Uterus (tissue), 4 donors: ENCODE measurements around the gene CALCR. TPM values are rescaled to one million over a fixed set of nuclear protein-coding genes. Genes with fewer than 3 reads are reported as not detected.
"Not testable (repeated sequence)": the region's sequence is repeated elsewhere in the genome, so short reads cannot be mapped to it uniquely, and the experiment has no call there.

Experiments
- DNase-seq, 2 donors: peaks; one replicate each; pipeline ENCODE4 v3.0.0-alpha.2; 2019 to 2020
- H3K27ac ChIP-seq, 2 donors: fragments of 200-600 bp; sonication (generic); 1 replicate in 1 of 2; 2 replicates in 1 of 2; pipeline ENCODE4 v1.5.1; 2016 to 2018
- H3K27me3 ChIP-seq, 2 donors: fragments of 200-600 bp; sonication (generic); one replicate each; pipeline ENCODE4 v1.5.1; 2018 to 2019; ENCODE audit warnings: control low read depth in 1 of 2
- H3K36me3 ChIP-seq, 2 donors: fragments of 200-600 bp; sonication (generic); one replicate each; pipeline ENCODE4 v1.5.1; 2019; ENCODE audit warnings: control low read depth in 1 of 2
- H3K4me1 ChIP-seq, 2 donors: fragments of 200-600 bp; sonication (generic); one replicate each; pipeline ENCODE4 v1.5.1; 2018 to 2019; ENCODE audit warnings: control low read depth in 1 of 2
- H3K4me3 ChIP-seq, 2 donors: fragments of 200-600 bp; sonication (generic); 1 replicate in 1 of 2; 2 replicates in 1 of 2; pipeline ENCODE4 v1.5.1; 2018 to 2019; ENCODE audit warnings: mild to moderate bottlenecking in 1 of 2
- H3K9me3 ChIP-seq, 2 donors: fragments of 200-600 bp; sonication (generic); one replicate each; pipeline ENCODE4 v1.5.1; 2019; ENCODE audit warnings: control low read depth in 1 of 2
- POLR2A ChIP-seq, 2 donors: fragments of 450-650 bp; IDR thresholded peaks; one replicate each; pipeline ENCODE4 v1.6.1; 2016; ENCODE audit warnings: antibody characterized with exemption in 2 of 2, mild to moderate bottlenecking in 1 of 2, moderate library complexity in 1 of 2
- intact Hi-C: fragments of 100-400 bp; cut with DNase I; formaldehyde crosslinking; loops from one replicate; pipeline ENCODE4 v1.15.1; 2023; ENCODE audit warnings: low total_unique reads
- total RNA-seq, 4 donors: library from RNA; depleted of rRNA in 3 of 4; stranded (reverse); fragments of >200 nt in 3 of 4; gene quantifications; one replicate each; pipeline versions ENCODE4 v1.1.0 to v1.2.4, GENCODE V29; 2014 to 2023
- TF ChIP-seq, protein P1 (sequence below), 4 experiments: fragments of 200-600 bp in 2 of 4; fragments of 450-650 bp in 2 of 4; sonication (generic) in 2 of 4; IDR thresholded peaks; one replicate each; pipeline ENCODE4 v1.5.1; 2016 to 2019; ENCODE audit warnings: antibody characterized with exemption in 4 of 4, mild to moderate bottlenecking in 2 of 4, moderate library complexity in 1 of 4
- donor health status: DM: yes; HTN: yes; CAD: no.

Gene CALCR
- total RNA-seq, 4 donors from 2014 or later = 0.15 to 0.26 TPM; not detected in 2

DNA sequence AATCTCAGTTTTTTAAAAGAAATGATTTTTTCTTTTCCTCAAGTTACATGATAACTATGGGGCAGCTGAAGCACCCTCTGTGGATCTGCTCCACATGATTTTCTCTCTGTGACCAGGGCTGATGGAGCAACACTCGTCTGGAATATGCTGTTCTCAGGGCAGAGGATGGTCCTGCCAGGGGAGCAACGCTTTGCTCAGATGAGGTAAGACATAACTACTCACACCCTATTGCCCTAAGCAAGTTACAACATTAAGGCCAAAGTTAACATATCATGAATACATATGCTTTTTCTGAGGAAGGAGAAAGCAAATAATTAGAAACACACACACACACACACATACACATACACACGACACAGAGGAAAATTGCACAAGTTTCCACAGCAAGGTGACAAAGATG, 71.4 kb downstream of the CALCR start:
- Histone ChIP-seq H3K36me3 (no peaks in the 10 kb centered on the region), H3K4me3 (no peak overlapping the region), H3K27me3 (no peaks in the 10 kb centered on the region), H3K9me3 (no peaks in the 10 kb centered on the region), H3K27ac (no peak overlapping the region), H3K4me1 (no peaks in the 10 kb centered on the region)
- intact Hi-C loops = no loop called here
- TF ChIP-seq, protein P1, sequence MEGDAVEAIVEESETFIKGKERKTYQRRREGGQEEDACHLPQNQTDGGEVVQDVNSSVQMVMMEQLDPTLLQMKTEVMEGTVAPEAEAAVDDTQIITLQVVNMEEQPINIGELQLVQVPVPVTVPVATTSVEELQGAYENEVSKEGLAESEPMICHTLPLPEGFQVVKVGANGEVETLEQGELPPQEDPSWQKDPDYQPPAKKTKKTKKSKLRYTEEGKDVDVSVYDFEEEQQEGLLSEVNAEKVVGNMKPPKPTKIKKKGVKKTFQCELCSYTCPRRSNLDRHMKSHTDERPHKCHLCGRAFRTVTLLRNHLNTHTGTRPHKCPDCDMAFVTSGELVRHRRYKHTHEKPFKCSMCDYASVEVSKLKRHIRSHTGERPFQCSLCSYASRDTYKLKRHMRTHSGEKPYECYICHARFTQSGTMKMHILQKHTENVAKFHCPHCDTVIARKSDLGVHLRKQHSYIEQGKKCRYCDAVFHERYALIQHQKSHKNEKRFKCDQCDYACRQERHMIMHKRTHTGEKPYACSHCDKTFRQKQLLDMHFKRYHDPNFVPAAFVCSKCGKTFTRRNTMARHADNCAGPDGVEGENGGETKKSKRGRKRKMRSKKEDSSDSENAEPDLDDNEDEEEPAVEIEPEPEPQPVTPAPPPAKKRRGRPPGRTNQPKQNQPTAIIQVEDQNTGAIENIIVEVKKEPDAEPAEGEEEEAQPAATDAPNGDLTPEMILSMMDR (IDR thresholded peaks at IDR 0.05) = no peak
- no peak for TF ChIP-seq POLR2A (IDR thresholded peaks at IDR 0.05)
- DNase-seq = no peak

DNA sequence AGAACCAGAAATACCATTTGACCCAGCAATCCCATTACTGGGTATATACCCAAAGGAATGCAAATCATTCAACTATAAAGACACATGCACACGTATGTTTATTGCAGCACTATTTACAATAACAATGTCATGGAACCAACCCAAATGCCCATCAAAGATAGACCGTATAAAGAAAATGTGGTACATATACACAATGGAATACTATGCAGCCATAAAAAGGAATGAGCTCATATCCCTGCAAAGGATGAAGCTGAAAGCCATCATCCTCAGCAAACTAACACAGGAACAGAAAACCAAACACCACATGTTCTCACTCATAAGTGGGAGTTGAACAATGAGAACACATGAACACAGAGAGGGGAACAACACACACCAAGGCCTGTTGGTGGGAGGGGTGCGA, 82.7 kb downstream of the CALCR start:
- H3K36me3 ChIP-seq, H3K27me3 ChIP-seq, H3K4me3 ChIP-seq, DNase-seq, H3K4me1 ChIP-seq, H3K9me3 ChIP-seq, H3K27ac ChIP-seq, intact Hi-C loops: not testable (repeated sequence)

DNA sequence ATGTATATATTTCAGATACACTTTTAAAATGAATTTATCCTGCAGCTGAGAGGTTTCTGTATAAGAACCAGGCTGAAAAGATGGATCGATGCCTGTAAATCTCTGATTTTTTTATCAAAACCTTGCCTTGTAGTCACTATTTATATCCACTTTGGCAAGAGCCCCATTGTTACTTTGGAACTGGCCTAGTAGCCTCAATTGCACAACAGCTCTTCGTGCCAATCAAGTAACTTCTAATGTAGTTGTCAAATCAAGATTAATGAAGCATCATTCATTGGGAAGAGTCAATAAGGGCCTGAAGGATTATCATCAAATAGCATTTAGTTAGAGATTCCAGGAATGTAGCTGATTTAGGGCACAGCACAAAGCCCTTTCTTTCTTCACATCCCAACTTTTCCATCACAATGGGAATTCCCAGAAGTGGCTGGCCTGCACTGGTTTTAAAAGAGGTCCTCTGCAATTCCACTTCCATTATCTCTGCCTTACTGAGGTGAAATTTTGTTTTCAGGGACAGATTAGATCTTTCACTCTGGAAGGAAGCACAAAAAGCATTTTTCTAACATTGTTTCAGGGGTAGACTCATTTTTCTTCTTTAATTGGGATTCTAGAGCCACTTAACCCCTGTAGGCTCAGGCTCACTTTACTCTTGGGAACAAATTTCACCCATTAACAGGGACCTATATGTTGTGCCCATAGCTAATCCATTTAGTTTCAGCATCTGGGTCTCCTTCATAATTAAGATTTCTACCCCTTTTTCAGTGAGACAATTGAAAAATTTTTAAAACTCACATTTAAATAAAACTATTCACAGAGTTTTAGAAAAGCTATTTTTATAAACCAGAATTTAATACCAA, 97.8 kb downstream of the CALCR start:
- Histone ChIP-seq H3K4me1 (no peaks in the 10 kb centered on the region), H3K36me3 (no peaks in the 10 kb centered on the region), H3K27ac (no peak overlapping the region), H3K4me3 (no peak overlapping the region), H3K27me3 (no peaks in the 10 kb centered on the region), H3K9me3 (no peaks in the 10 kb centered on the region)
- intact Hi-C loops = no loop called here
- no peak for DNase-seq
- TF ChIP-seq, protein P1 (IDR thresholded peaks at IDR 0.05) = no peak
- TF ChIP-seq POLR2A (IDR thresholded peaks at IDR 0.05) = no peak

DNA sequence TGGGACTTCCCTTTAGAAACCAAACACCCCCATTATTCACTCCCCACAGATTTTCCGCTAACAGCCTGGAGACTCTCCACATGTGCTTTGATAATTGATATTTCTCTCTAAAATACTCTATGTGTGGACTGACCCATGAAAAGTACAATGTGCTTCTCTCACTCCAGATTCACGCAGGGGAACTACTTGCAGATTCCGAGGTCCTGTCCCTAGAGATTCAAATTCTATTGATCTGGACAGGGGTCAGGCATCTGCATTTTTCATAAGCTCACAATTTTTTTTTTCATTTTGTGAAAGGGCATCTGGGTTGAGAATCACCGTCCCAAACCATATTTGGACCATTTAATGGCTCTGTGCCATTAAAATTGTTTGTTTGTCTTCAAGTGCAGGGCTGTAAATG, 98.7 kb downstream of the CALCR start:
- Histone ChIP-seq H3K4me3 (no peak overlapping the region), H3K4me1 (no peaks in the 10 kb centered on the region), H3K27ac (no peak overlapping the region), H3K27me3 (no peaks in the 10 kb centered on the region), H3K9me3 (no peaks in the 10 kb centered on the region), H3K36me3 (no peaks in the 10 kb centered on the region)
- no peak for TF ChIP-seq POLR2A (IDR thresholded peaks at IDR 0.05)
- TF ChIP-seq, protein P1 (IDR thresholded peaks at IDR 0.05) = no peak
- DNase-seq = no peak
- intact Hi-C loops = no loop called here

DNA sequence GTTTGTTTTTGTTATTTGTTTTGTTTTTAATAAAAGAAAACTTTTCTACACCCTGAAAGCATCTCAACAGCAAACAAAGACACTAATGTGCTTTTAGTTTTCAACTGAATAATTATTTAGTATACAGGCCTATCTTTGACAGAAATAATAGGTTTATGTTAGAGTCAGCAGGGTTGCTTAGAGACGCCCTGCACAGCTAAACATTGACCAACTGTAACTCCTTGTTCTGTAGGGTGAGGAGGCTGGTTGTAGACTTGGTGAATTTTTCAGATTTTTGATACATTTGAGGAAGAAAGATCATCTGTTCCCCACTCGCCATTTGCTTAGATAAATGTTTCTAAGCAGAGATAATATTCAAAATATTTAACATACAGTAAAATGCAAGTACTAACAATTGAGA, 103.1 kb downstream of the CALCR start:
- H3K27me3 ChIP-seq = no peaks in the 10 kb centered on the region
- DNase-seq = no peak
- H3K4me1 ChIP-seq = no peaks in the 10 kb centered on the region
- intact Hi-C loops = no loop called here
- no peaks in the 10 kb centered on the region for H3K36me3 ChIP-seq
- H3K4me3 ChIP-seq = no peak overlapping the region
- no peaks in the 10 kb centered on the region for H3K9me3 ChIP-seq
- no peak for TF ChIP-seq POLR2A (IDR thresholded peaks at IDR 0.05)
- TF ChIP-seq, protein P1 (IDR thresholded peaks at IDR 0.05) = no peak
- no peak overlapping the region for H3K27ac ChIP-seq
